ENCODE results near the gene GTPBP3. TPM values are rescaled to one million over a fixed set of nuclear protein-coding genes. Genes with fewer than 3 reads are reported as not detected.

Gene GTPBP3
- total RNA-seq, 1 experiment from 2014 or later, result 73.0 TPM

DNA sequence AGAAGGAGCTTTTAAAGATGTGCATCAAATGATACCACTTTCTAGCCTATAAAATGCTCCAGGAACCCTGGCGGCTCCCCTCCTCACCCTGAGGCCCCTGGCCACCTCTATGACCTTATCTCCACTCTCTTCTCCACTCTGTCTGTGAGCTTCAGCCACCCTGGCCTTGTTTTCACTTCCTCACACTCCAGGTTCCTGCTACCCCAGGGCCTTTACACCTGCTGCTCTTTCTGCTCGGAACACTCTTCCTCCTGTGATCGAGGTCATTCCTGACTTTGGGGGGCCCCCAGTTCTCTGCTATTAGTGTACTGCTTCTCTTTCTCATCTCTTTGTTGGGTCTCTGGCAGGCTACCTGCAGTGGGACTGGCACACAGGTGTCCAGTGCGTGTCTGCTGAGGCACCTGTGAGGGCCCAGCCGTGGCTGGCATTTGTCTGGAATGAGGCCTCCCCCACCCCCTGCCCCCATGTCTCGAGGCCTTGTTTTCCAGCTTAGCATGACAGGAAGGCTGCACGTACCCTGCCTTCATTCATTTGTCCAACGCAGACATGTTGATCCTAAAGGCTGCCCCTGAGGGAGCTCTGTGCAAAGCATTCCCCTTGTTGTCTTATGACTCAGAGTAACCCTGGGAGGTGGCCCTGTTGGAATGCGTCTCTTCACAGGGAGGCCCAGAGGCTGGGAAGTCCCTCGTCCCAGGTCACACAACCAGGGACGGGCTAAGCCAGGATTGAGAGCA is 25.7 kb upstream of the GTPBP3 start:
- H3K27ac ChIP-seq (ENCODE audit: low read depth, low read length), result peak overlapping the region; percentile 77
- H3K79me2 ChIP-seq (ENCODE audit: insufficient read depth, low read length), result peaks cover 52% of the 10 kb centered on the region
- no peak overlapping the region for H2AFZ ChIP-seq (ENCODE audit: low read depth, low read length, poor library complexity, severe bottlenecking)
- no peaks in the 10 kb centered on the region for H3K9me2 ChIP-seq (ENCODE audit: insufficient read depth)
- ChIA-PET RAD21 (ENCODE audit: low non-redundant PET in 1 of 2, low total read pairs in 2 of 2, uncharacterized antibody in 2 of 2, unreplicated experiment in 2 of 2) (no interaction called here), POLR2A (no interaction called here), CTCF (interaction anchor here (0.6 kb wide), 1 partner anchor 22 kb away, joined by 3 read pairs; no protein-coding TSS in a partner anchor)
- TF ChIP-seq SP1 (IDR thresholded peaks at IDR 0.05; ENCODE audit: low read depth) (peak; percentile 43; the same call in 1 of the 2 replicates), CBX3 (IDR thresholded peaks at IDR 0.05; ENCODE audit: low read depth) (no peak)
- peaks cover 37 to 56% of the 10 kb centered on the region in 2 experiments for H3K4me1 ChIP-seq (ENCODE audit: control insufficient read depth in 1 of 2, insufficient read depth in 2 of 2, low read length in 2 of 2)
- no peaks in the 10 kb centered on the region for H3K9me3 ChIP-seq (ENCODE audit: control insufficient read depth in 1 of 2, insufficient read depth in 1 of 2, low read depth in 1 of 2, low read length in 2 of 2)
- H4K20me1 ChIP-seq (ENCODE audit: insufficient read depth), result no peaks in the 10 kb centered on the region
- BruUV-seq (replicated peaks), result no TSS peak
- H3K4me2 ChIP-seq (ENCODE audit: low read length), result peak overlapping the region; percentile 99
- peak overlapping the region; percentile 64 for H3K9ac ChIP-seq (ENCODE audit: low read length)
- H3K36me3 ChIP-seq (ENCODE audit: control insufficient read depth in 1 of 2, insufficient read depth in 2 of 2, low read length in 2 of 2), result peaks cover 8 to 19% of the 10 kb centered on the region in 2 experiments
- intact Hi-C loops (cut with micrococcal nuclease), result no loop called here
- DNase-seq (ENCODE audit: low read depth, low spot score) (no peak), ATAC-seq (peak; percentile 41)
- no peaks in the 10 kb centered on the region for H3K27me3 ChIP-seq (ENCODE audit: insufficient read depth, low read length)
- H3K4me3 ChIP-seq (replicated peaks in 1 of 2; ENCODE audit: low read depth in 1 of 2, low read length in 2 of 2), result peak overlapping the region; percentile 24 to 43

DNA sequence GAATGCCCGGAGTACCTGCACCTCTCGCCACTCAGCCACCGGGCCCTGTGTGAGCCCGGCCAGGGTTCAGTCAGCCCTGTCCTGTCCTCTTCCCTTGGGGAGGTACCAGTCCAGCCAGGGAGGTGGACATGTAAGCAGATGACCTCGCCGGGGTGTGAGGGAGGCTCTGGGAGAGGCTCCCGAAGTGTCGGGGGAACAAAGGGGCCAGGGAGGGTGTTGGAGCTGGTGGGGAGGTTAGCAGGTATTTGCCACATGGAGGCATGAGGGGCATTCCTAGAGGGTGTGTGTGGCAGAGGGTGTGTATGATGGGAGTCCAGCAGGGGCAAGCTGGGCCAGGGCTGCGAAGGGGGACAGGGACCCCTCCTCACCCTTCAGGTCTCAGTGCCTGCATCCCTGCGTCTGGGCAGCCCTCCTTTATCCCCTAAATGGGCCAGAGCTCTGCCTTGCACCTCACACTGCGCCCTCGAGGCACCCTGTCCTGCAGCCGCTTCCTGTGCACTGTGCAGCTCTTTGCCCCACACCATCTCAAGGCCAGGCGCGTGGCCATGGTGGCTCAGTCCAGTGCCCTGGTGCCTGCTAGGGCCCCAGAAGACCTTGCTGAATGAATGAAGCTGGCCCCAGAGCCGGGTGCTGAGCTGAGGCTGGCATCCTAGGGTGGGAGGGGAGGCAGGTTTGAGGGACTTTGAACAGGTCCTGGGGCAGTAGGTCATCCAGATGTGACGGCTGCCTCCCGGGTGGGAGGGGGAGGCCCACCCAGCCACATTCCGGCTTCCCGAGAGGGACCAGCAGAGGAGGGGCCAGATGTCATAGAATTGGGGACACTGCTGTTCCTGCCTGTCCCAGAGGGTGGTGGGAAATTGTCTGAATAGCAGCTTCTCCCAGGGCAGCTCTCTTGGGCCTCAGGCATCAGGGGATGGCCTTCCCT is 24.9 kb upstream of the GTPBP3 start:
- Histone ChIP-seq H3K9ac (ENCODE audit: low read length) (peak overlapping the region; percentile 64), H3K36me3 (ENCODE audit: control insufficient read depth in 1 of 2, insufficient read depth in 2 of 2, low read length in 2 of 2) (peaks cover 8 to 19% of the 10 kb centered on the region in 2 experiments), H3K27me3 (ENCODE audit: insufficient read depth, low read length) (no peaks in the 10 kb centered on the region), H3K79me2 (ENCODE audit: insufficient read depth, low read length) (peaks cover 47% of the 10 kb centered on the region), H3K27ac (ENCODE audit: low read depth, low read length) (peak overlapping the region; percentile 77), H3K9me2 (ENCODE audit: insufficient read depth) (no peaks in the 10 kb centered on the region), H3K4me3 (replicated peaks in 1 of 2; ENCODE audit: low read depth in 1 of 2, low read length in 2 of 2) (peak overlapping the region; percentile 24 to 43), H4K20me1 (ENCODE audit: insufficient read depth) (no peaks in the 10 kb centered on the region), H3K4me1 (ENCODE audit: control insufficient read depth in 1 of 2, insufficient read depth in 2 of 2, low read length in 2 of 2) (peaks cover 38 to 56% of the 10 kb centered on the region in 2 experiments), H3K4me2 (ENCODE audit: low read length) (peak overlapping the region; percentile 99), H3K9me3 (ENCODE audit: control insufficient read depth in 1 of 2, insufficient read depth in 1 of 2, low read depth in 1 of 2, low read length in 2 of 2) (no peaks in the 10 kb centered on the region), H2AFZ (ENCODE audit: low read depth, low read length, poor library complexity, severe bottlenecking) (no peak overlapping the region)
- 0 out of 2 replicates have a peak, but pooled peaks have one; percentile 0 for ATAC-seq
- ChIA-PET POLR2A (no interaction called here), CTCF (interaction anchor here (0.6 kb wide), 1 partner anchor 21 kb away, joined by 3 read pairs; no protein-coding TSS in a partner anchor), RAD21 (ENCODE audit: low non-redundant PET in 1 of 2, low total read pairs in 2 of 2, uncharacterized antibody in 2 of 2, unreplicated experiment in 2 of 2) (interaction anchor here in 1 of 2 experiments (0.8 kb wide), 1 partner anchor 20 kb away, joined by 4 read pairs; no protein-coding TSS in a partner anchor)
- no peak for DNase-seq (ENCODE audit: low read depth, low spot score)
- intact Hi-C loops (cut with micrococcal nuclease), result no loop called here
- peak; percentile 26; the same call in 1 of the 2 replicates for TF ChIP-seq POLR2AphosphoS5 (IDR thresholded peaks at IDR 0.05; ENCODE audit: low read depth, low read length)
- no peak for TF ChIP-seq SRF (IDR thresholded peaks at IDR 0.05; ENCODE audit: low read depth)
- TF ChIP-seq RAD21 (IDR thresholded peaks at IDR 0.05; ENCODE audit: low read depth), result no peak
- BruUV-seq (replicated peaks), result no TSS peak
